Measurements from ENCODE around the gene NCKAP5. TPM values are rescaled to one million over a fixed set of nuclear protein-coding genes. Genes with fewer than 3 reads are reported as not detected.

Gene NCKAP5
- total and polyA plus RNA-seq, 2 of the 8 experiments (the other 6 are each of a cell fraction or from before 2014, with no cell fraction given) = 0.27 to 0.86 TPM

GRCh38 chr2:133516405-133517026 lies 51.7 kb downstream of the NCKAP5 start (continued):
- TF ChIP-seq RAD21 (IDR thresholded peaks at IDR 0.05 in 1 of 2, conservative IDR thresholded peaks at IDR 0.05 in 1 of 2; ENCODE audit: low read depth in 2 of 2, low read length in 2 of 2) (no peak), BCL11A (IDR thresholded peaks at IDR 0.05; ENCODE audit: low read depth in 2 of 2, low read length in 2 of 2) (no peak), E2F6 (IDR thresholded peaks at IDR 0.05) (no peak)
